Glomerular visceral epithelial cell (primary cell): ENCODE data around the gene ZNF816.
"Not testable (repeated sequence)": the region's sequence is repeated elsewhere in the genome, so short reads cannot be mapped to it uniquely, and the experiment has no call there.

ENCODE experiments used
- DNase-seq: peaks from one replicate; pipeline ENCODE4 v3.0.0-alpha.2; 2016; ENCODE audit errors: extremely low spot score

Gene ZNF816

GRCh38 chr19:52924641-52925040 lies 38.0 kb downstream of the ZNF816 start:
- DNase-seq: not testable (repeated sequence)

DNA sequence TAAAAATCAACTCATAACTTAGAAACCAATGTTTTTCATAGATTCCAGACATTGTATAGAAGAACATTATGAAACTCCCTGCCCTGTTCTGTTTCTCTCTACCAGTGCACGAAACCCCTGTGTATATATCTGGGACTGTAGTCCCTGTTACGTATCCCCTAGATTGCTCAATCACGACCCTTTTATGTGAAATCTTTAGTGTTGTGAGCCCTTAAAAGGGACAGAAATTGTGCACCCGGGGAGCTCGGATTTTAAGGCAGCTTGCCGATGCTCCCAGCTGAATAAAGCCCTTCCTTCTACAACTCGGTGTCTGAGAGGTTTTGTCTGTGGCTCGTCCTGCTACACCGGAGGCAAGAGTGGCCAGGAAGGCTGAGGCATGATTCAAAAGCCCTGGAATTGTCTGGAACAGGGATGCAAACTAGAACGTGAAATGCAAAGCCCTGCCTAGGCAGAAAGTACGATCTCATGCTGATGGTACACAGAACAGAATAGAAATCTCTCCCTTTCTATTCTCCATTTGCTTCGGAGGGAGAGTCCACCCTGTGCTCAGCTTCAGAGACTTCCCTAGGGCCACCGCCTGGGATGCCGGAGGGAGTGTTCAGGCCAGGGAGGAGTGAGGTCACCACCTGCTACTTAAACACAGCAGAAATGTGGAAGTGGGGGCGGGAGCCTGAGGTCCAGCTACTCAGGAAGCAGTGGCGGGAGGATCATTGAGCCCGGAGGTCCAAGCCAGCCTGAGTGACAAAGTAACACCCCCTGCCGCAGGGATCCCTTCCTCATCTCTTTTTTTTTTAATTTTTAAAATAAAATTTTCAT lies 38.7 kb downstream of the ZNF816 start:
- no peak for DNase-seq

GRCh38 chr19:52922841-52923777 lies 39.6 kb downstream of the ZNF816 start, which contains the start of gene ZNF888:
TSS of gene ZNF888 (minus strand) at chr19:52923428. CDS start at chr19:52917873, 5,555 bp downstream.
- no peak for DNase-seq

DNA sequence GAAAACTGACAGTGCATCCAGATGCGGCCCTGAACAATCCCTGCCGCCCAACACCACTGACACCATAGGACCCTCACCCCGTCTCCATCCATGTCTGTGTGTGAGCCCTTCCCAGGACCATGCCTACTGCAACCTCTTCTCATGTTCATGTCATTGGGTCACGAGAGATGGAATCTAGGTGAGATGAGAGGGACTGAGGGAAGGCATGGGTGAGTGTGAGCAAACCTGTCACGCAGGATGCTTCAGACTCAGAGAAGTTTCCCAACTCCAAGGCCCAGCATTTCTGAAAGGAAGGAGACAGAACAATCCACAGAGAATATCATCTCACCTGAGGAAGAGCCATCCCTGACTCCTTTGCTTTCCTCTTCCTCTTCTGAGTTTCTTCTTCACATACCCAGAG lies 45.1 kb downstream of the ZNF816 start:
- DNase-seq: no peak

DNA sequence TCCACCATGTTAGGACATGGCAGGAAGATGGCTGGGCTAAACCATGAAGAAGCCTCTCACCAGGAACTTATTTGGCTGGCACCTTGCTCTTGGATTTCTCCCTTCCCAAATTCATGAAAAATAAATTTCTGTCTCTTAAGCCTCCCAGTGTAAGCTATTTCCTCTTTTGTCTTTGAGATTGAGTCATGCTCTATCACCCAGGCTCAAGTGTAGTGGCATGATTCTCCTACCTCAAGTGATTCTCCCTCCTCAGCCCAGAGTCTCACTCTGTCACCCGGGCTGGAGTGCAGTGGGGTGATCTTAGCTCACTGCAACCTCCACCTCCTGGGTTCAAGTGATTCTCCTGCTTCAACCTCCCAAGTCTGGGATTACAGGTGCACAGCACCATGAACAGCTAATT lies 52.0 kb downstream of the ZNF816 start:
- DNase-seq: no peak

- not testable (repeated sequence) for DNase-seq
Observed at GRCh38 chr19:52904052-52904780, 58.5 kb downstream of the ZNF816 start.

DNA sequence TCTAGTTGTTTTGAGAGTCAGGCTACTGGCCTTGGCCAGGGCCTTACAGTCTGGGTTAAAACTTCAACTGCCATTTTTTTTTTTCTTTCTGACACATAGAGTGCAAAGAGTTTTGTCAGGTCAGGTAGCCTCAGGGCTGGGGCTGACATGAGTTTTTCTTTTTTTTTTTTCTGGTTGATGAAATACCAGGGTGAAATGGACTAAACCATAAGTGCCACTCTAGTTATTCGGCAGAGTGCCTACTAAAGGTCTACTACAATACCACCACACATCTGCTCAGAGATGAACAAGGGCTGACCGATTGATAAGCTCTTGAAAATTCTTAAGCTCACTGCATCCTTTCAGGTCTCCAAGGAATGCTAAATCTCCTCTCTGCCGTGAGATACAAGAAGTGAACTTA lies 60.8 kb downstream of the ZNF816 start:
- no peak for DNase-seq
